ENCODE measurements around the gene PADI4.

The PADI4 gene

GRCh38 chr1:17361687-17362086, 53.7 kb downstream of the PADI4 start:
- H3K4me3 ChIP-seq (ENCODE audit: low read depth, low read length): no peak overlapping the region
- no peak for DNase-seq (ENCODE audit: low read depth)
- no peak for TF ChIP-seq CTCF (IDR thresholded peaks at IDR 0.05; ENCODE audit: insufficient read depth, low read depth, low read length, missing control alignments)

- DNase-seq (ENCODE audit: low read depth): no peak
- no peak for TF ChIP-seq CTCF (IDR thresholded peaks at IDR 0.05; ENCODE audit: insufficient read depth, low read depth, low read length, missing control alignments)
These were observed 55.4 kb downstream of the PADI4 start for GRCh38 chr1:17363351-17363750.

GRCh38 chr1:17363771-17364170, 55.8 kb downstream of the PADI4 start:
- no peak for TF ChIP-seq CTCF (IDR thresholded peaks at IDR 0.05; ENCODE audit: insufficient read depth, low read depth, low read length, missing control alignments)
- no peak overlapping the region for H3K4me3 ChIP-seq (ENCODE audit: low read depth, low read length)
- no peak for DNase-seq (ENCODE audit: low read depth)

More at GRCh38 chr1:17363351-17363750, 55.4 kb downstream of the PADI4 start:
- H3K4me3 ChIP-seq (ENCODE audit: low read depth, low read length): no peak overlapping the region

GRCh38 chr1:17365293-17365692, 57.3 kb downstream of the PADI4 start:
- TF ChIP-seq CTCF (IDR thresholded peaks at IDR 0.05; ENCODE audit: insufficient read depth, low read depth, low read length, missing control alignments): no peak

GRCh38 chr1:17369466-17369865, 61.5 kb downstream of the PADI4 start:
- TF ChIP-seq CTCF (IDR thresholded peaks at IDR 0.05; ENCODE audit: insufficient read depth, low read depth, low read length, missing control alignments): no peak
- H3K4me3 ChIP-seq (ENCODE audit: low read depth, low read length): no peak overlapping the region
- no peak for DNase-seq (ENCODE audit: low read depth)

More at GRCh38 chr1:17365293-17365692, 57.3 kb downstream of the PADI4 start:
- H3K4me3 ChIP-seq (ENCODE audit: low read depth, low read length): no peak overlapping the region
- no peak for DNase-seq (ENCODE audit: low read depth)

- DNase-seq (ENCODE audit: low read depth): peak; percentile 16
- no peak overlapping the region for H3K4me3 ChIP-seq (ENCODE audit: low read depth, low read length)
- TF ChIP-seq CTCF (IDR thresholded peaks at IDR 0.05; ENCODE audit: insufficient read depth, low read depth, low read length, missing control alignments): peak; percentile 18
These were observed 62.6 kb downstream of the PADI4 start for GRCh38 chr1:17370618-17371017.

GRCh38 chr1:17371896-17372295, 63.9 kb downstream of the PADI4 start, which contains the start of gene PADI6:
Gene PADI6 (plus strand): TSS chr1:17372196. CDS start chr1:17372246, 50 bp downstream.
- no peak for DNase-seq (ENCODE audit: low read depth)
- no peak within 1 kb of the TSS for H3K4me3 ChIP-seq (ENCODE audit: low read depth, low read length)
- TF ChIP-seq CTCF (IDR thresholded peaks at IDR 0.05; ENCODE audit: insufficient read depth, low read depth, low read length, missing control alignments): no peak
